Measurements from ENCODE around the gene PCDHB12.
"Not testable (repeated sequence)": the region's sequence is repeated elsewhere in the genome, so short reads cannot be mapped to it uniquely, and the experiment has no call there.

PCDHB12 gene

DNA sequence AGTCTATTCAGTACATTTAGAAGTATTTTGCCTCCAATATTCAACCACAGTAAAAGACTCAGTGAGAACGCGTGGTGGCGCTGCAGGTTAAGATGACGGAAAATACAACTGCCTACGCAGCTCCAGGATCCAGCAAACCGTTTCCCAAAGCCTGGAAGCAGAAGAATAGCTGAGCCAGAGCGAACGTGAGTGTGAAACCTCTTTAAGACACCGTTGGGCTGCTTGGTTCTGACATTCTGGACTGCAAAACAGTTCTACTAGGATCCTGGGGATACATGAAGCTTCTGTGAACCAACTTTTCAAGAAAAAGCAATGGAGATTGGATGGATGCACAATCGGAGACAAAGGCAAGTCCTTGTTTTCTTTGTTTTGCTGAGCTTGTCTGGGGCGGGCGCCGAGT is 26.3 kb upstream of the PCDHB12 start, which contains the start of gene PCDHB16:
PCDHB16 (plus strand) TSS at position 140 of the 400 bp plus-strand sequence; CDS start at position 313, 173 bp downstream.
- peak; percentile 17 for TF ChIP-seq CTCF (IDR thresholded peaks at IDR 0.05; ENCODE audit: low read depth, low read length, missing control alignments)
- no peak within 1 kb of the TSS for H3K4me3 ChIP-seq (replicated peaks; ENCODE audit: low read depth, low read length)
- DNase-seq (ENCODE audit: extremely low read depth, low read depth) = no peak

GRCh38 chr5:141184117-141184855 is 24.2 kb upstream of the PCDHB12 start:
- H3K4me3 ChIP-seq (replicated peaks; ENCODE audit: low read depth, low read length); DNase-seq (ENCODE audit: extremely low read depth, low read depth): not testable (repeated sequence)

DNA sequence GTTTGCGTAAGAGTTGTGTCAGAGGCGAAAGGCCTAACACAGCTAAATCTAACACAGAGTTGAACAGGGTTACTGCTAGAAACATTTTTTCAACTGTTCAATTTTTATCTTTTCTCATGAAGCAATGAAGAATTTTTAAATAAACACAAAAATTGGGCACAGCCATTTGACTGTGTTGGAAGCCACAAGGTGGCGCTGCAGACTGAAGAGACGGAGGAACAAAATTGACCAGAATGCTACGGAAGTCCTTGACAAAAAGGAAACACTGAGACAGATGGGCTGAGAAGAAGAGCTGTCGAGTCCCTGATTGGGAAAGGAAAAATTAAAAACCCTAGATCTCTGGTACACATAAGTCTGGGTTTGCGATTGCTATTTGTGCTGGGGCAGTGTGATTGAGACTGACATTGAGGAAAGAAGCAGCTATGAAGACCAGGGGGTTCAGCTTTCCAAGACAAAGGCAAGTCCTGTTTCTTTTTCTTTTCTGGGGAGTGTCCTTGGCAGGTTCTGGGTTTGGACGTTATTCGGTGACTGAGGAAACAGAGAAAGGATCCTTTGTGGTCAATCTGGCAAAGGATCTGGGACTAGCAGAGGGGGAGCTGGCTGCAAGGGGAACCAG is 21.5 kb upstream of the PCDHB12 start, which contains the start of gene PCDHB9:
PCDHB9 (plus strand) TSS at position 265 of the 616 bp plus-strand sequence; CDS start at position 423, 158 bp downstream.
- TF ChIP-seq CTCF (IDR thresholded peaks at IDR 0.05; ENCODE audit: low read depth, low read length, missing control alignments) = peak; percentile 54
- no peak within 1 kb of the TSS for H3K4me3 ChIP-seq (replicated peaks; ENCODE audit: low read depth, low read length)
- no peak for DNase-seq (ENCODE audit: extremely low read depth, low read depth)

DNA sequence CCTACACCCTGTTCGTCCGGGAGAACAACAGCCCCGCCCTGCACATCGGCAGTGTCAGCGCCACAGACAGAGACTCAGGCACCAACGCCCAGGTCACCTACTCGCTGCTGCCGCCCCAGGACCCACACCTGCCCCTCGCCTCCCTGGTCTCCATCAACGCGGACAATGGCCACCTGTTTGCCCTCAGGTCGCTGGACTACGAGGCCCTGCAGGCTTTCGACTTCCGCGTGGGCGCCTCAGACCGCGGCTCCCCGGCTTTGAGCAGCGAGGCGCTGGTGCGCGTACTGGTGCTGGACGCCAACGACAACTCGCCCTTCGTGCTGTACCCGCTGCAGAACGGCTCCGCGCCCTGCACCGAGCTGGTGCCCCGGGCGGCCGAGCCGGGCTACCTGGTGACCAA is 19.8 kb upstream of the PCDHB12 start:
- not testable (repeated sequence) for DNase-seq (ENCODE audit: extremely low read depth, low read depth); H3K4me3 ChIP-seq (replicated peaks; ENCODE audit: low read depth, low read length)

DNA sequence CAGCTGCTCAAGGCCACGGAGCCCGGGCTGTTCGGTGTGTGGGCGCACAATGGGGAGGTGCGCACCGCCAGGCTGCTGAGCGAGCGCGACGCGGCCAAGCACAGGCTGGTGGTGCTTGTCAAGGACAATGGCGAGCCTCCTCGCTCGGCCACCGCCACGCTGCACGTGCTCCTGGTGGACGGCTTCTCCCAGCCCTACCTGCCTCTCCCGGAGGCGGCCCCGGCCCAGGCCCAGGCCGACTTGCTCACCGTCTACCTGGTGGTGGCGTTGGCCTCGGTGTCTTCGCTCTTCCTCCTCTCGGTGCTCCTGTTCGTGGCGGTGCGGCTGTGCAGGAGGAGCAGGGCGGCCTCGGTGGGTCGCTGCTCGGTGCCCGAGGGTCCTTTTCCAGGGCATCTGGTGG is 19.4 kb upstream of the PCDHB12 start:
- DNase-seq (ENCODE audit: extremely low read depth, low read depth); H3K4me3 ChIP-seq (replicated peaks; ENCODE audit: low read depth, low read length): not testable (repeated sequence)

DNA sequence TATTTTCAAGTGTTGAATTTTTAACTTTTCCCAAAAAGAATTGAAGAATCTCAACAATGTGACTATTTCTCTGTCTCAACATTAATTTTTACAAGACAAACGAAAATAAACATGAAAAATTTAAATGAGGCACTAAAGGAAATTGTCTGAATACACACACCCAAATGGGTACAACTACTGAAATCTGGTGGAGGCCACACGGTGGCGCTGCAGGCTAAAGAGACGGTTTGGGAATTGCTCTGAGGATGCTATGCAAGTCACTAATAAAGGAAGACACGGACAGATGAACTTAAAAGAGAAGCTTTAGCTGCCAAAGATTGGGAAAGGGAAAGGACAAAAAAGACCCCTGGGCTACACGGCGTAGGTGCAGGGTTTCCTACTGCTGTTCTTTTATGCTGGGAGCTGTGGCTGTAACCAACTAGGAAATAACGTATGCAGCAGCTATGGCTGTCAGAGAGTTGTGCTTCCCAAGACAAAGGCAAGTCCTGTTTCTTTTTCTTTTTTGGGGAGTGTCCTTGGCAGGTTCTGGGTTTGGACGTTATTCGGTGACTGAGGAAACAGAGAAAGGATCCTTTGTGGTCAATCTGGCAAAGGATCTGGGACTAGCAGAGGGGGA is 16.3 kb upstream of the PCDHB12 start, which contains the start of gene PCDHB10:
PCDHB10 (plus strand) TSS at position 244 of the 616 bp plus-strand sequence; CDS start at position 444, 200 bp downstream.
- no peak within 1 kb of the TSS for H3K4me3 ChIP-seq (replicated peaks; ENCODE audit: low read depth, low read length)
- DNase-seq (ENCODE audit: extremely low read depth, low read depth) = no peak
- TF ChIP-seq CTCF (IDR thresholded peaks at IDR 0.05; ENCODE audit: low read depth, low read length, missing control alignments) = peak; percentile 48

DNA sequence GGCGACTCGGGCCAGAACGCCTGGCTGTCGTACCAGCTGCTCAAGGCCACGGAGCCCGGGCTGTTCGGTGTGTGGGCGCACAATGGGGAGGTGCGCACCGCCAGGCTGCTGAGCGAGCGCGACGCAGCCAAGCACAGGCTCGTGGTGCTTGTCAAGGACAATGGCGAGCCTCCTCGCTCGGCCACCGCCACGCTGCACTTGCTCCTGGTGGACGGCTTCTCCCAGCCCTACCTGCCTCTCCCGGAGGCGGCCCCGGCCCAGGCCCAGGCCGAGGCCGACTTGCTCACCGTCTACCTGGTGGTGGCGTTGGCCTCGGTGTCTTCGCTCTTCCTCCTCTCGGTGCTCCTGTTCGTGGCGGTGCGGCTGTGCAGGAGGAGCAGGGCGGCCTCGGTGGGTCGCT is 14.2 kb upstream of the PCDHB12 start:
- H3K4me3 ChIP-seq (replicated peaks; ENCODE audit: low read depth, low read length); DNase-seq (ENCODE audit: extremely low read depth, low read depth): not testable (repeated sequence)

- no peak for TF ChIP-seq CTCF (IDR thresholded peaks at IDR 0.05; ENCODE audit: low read depth, low read length, missing control alignments)
- H3K4me3 ChIP-seq (replicated peaks; ENCODE audit: low read depth, low read length) = no peak overlapping the region
- DNase-seq (ENCODE audit: extremely low read depth, low read depth) = no peak
Observed at GRCh38 chr5:141196363-141196762, 12.2 kb upstream of the PCDHB12 start.

Data from HFF-Myc (cell line).